ENCODE results near the gene ATG16L2. TPM values are rescaled to one million over a fixed set of nuclear protein-coding genes. Genes with fewer than 3 reads are reported as not detected.

The ATG16L2 gene
- total and polyA plus RNA-seq, 4 donors = 4.7 to 17.8 (median 7.4) TPM

GRCh38 chr11:72864702-72865655 lies 50.8 kb downstream of the ATG16L2 start:
- 61% methylated on average over 5 of the region's 5 CpGs for WGBS
- Histone ChIP-seq H3K36me3 (ENCODE audit: control insufficient read depth in 4 of 4, insufficient read depth in 3 of 4, low read depth in 1 of 4, low read length in 3 of 4) (peaks cover 0 to 12% (median 9%) of the 10 kb centered on the region in 4 donors), H3K4me1 (ENCODE audit: control insufficient read depth in 4 of 4, insufficient read depth in 4 of 4, low read length in 3 of 4) (no peaks in the 10 kb centered on the region), H3K4me3 (ENCODE audit: low read depth in 1 of 3, low read length in 3 of 3) (no peak overlapping the region), H3K9me3 (ENCODE audit: control insufficient read depth in 4 of 4, low read length in 3 of 4) (no peaks in the 10 kb centered on the region), H3K9ac (ENCODE audit: low read depth in 1 of 2, low read length in 2 of 2) (no peak overlapping the region), H3K27ac (ENCODE audit: low read depth in 1 of 2, low read length in 2 of 2) (peak overlapping the region in 1 of 2 donors; percentile 12), H3K27me3 (ENCODE audit: control insufficient read depth in 4 of 4, insufficient read depth in 4 of 4, low read length in 3 of 4) (no peaks in the 10 kb centered on the region)
- TF ChIP-seq FOXA2 (IDR thresholded peaks at IDR 0.05) (no peak), RAD21 (IDR thresholded peaks at IDR 0.05) (no peak), NR2F2 (IDR thresholded peaks at IDR 0.05) (peak; percentile 18), TAF1 (conservative IDR thresholded peaks at IDR 0.05) (no peak), EGR1 (IDR thresholded peaks at IDR 0.05; ENCODE audit: low read depth in 2 of 2) (no peak), HNF4A (conservative IDR thresholded peaks at IDR 0.05) (no peak), JUND (IDR thresholded peaks at IDR 0.05) (peak in 1 of 2 donors; percentile 35), FOXA1 (IDR thresholded peaks at IDR 0.05) (no peak), YY1 (IDR thresholded peaks at IDR 0.05) (no peak), MAX (IDR thresholded peaks at IDR 0.05) (no peak), HNF4G (IDR thresholded peaks at IDR 0.05) (no peak), RXRA (IDR thresholded peaks at IDR 0.05) (peak in 1 of 2 donors; percentile 15), SP1 (IDR thresholded peaks at IDR 0.05) (no peak), GABPA (IDR thresholded peaks at IDR 0.05 in 1 of 2, conservative IDR thresholded peaks at IDR 0.05 in 1 of 2) (no peak), ATF3 (IDR thresholded peaks at IDR 0.05) (no peak)
- TF ChIP-seq, protein P1, sequence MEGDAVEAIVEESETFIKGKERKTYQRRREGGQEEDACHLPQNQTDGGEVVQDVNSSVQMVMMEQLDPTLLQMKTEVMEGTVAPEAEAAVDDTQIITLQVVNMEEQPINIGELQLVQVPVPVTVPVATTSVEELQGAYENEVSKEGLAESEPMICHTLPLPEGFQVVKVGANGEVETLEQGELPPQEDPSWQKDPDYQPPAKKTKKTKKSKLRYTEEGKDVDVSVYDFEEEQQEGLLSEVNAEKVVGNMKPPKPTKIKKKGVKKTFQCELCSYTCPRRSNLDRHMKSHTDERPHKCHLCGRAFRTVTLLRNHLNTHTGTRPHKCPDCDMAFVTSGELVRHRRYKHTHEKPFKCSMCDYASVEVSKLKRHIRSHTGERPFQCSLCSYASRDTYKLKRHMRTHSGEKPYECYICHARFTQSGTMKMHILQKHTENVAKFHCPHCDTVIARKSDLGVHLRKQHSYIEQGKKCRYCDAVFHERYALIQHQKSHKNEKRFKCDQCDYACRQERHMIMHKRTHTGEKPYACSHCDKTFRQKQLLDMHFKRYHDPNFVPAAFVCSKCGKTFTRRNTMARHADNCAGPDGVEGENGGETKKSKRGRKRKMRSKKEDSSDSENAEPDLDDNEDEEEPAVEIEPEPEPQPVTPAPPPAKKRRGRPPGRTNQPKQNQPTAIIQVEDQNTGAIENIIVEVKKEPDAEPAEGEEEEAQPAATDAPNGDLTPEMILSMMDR (IDR thresholded peaks at IDR 0.05; ENCODE audit: low read depth, low read length, missing input control) = no peak
- TF ChIP-seq, protein P2, sequence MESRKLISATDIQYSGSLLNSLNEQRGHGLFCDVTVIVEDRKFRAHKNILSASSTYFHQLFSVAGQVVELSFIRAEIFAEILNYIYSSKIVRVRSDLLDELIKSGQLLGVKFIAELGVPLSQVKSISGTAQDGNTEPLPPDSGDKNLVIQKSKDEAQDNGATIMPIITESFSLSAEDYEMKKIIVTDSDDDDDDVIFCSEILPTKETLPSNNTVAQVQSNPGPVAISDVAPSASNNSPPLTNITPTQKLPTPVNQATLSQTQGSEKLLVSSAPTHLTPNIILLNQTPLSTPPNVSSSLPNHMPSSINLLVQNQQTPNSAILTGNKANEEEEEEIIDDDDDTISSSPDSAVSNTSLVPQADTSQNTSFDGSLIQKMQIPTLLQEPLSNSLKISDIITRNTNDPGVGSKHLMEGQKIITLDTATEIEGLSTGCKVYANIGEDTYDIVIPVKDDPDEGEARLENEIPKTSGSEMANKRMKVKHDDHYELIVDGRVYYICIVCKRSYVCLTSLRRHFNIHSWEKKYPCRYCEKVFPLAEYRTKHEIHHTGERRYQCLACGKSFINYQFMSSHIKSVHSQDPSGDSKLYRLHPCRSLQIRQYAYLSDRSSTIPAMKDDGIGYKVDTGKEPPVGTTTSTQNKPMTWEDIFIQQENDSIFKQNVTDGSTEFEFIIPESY (IDR thresholded peaks at IDR 0.05) = no peak
- TF ChIP-seq, protein P3, sequence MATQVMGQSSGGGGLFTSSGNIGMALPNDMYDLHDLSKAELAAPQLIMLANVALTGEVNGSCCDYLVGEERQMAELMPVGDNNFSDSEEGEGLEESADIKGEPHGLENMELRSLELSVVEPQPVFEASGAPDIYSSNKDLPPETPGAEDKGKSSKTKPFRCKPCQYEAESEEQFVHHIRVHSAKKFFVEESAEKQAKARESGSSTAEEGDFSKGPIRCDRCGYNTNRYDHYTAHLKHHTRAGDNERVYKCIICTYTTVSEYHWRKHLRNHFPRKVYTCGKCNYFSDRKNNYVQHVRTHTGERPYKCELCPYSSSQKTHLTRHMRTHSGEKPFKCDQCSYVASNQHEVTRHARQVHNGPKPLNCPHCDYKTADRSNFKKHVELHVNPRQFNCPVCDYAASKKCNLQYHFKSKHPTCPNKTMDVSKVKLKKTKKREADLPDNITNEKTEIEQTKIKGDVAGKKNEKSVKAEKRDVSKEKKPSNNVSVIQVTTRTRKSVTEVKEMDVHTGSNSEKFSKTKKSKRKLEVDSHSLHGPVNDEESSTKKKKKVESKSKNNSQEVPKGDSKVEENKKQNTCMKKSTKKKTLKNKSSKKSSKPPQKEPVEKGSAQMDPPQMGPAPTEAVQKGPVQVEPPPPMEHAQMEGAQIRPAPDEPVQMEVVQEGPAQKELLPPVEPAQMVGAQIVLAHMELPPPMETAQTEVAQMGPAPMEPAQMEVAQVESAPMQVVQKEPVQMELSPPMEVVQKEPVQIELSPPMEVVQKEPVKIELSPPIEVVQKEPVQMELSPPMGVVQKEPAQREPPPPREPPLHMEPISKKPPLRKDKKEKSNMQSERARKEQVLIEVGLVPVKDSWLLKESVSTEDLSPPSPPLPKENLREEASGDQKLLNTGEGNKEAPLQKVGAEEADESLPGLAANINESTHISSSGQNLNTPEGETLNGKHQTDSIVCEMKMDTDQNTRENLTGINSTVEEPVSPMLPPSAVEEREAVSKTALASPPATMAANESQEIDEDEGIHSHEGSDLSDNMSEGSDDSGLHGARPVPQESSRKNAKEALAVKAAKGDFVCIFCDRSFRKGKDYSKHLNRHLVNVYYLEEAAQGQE (IDR thresholded peaks at IDR 0.05) = no peak
- DNase-seq (ENCODE audit: low spot score) = no peak

Measured in liver (tissue), 9 donors.